GM06990 (cell line): ENCODE results near the gene TIMP1.

ENCODE experiments used
- DNase-seq: peaks from one replicate; pipeline ENCODE4 v3.0.0-alpha.2; 2011; ENCODE audit not compliant: insufficient read length; ENCODE audit errors: extremely low read depth
- H3K27me3 ChIP-seq: replicated peaks from 2 replicates; pipeline ENCODE4 v1.6.0; 2011; ENCODE audit warnings: low read length; ENCODE audit not compliant: control insufficient read depth, insufficient read depth
- H3K36me3 ChIP-seq: 2 replicates; pipeline ENCODE4 v1.5.1; 2011; ENCODE audit warnings: low read length; ENCODE audit not compliant: control insufficient read depth, insufficient read depth
- H3K4me3 ChIP-seq: replicated peaks from 2 replicates; pipeline ENCODE4 v1.5.1; 2011; ENCODE audit warnings: low read depth, mild to moderate bottlenecking, control low read depth, low read length
- CTCF ChIP-seq: IDR thresholded peaks from 2 replicates; pipeline ENCODE4 v1.5.1; 2011; ENCODE audit warnings: low read length, control low read depth, mild to moderate bottlenecking, inconsistent platforms; ENCODE audit not compliant: insufficient read depth, poor library complexity, severe bottlenecking

TIMP1 gene

GRCh38 chrX:47625365-47625764 lies 43.1 kb downstream of the TIMP1 start:
- H3K36me3 ChIP-seq: no peaks in the 10 kb centered on the region
- H3K27me3 ChIP-seq: no peaks in the 10 kb centered on the region
- no peak for TF ChIP-seq CTCF
- no peak for DNase-seq
- no peak overlapping the region for H3K4me3 ChIP-seq

- DNase-seq: no peak
- TF ChIP-seq CTCF: peak; percentile 29
- Histone ChIP-seq H3K4me3 (no peak overlapping the region), H3K36me3 (no peaks in the 10 kb centered on the region; the same call in 1 of the 2 replicates), H3K27me3 (no peaks in the 10 kb centered on the region)
Measured at GRCh38 chrX:47628982-47629381, 46.7 kb downstream of the TIMP1 start.

- Histone ChIP-seq H3K27me3 (no peaks in the 10 kb centered on the region), H3K36me3 (no peaks in the 10 kb centered on the region; the same call in none of the 2 replicates), H3K4me3 (no peak within 1 kb of the TSS)
- TF ChIP-seq CTCF: no peak
- no peak for DNase-seq
Measured at GRCh38 chrX:47629419-47630200, 47.4 kb downstream of the TIMP1 start, which contains the start of gene CFP. Gene CFP, minus strand, starts transcription at chrX:47629930. Its CDS starts 86 bp downstream, at chrX:47629844.

- no peaks in the 10 kb centered on the region for H3K27me3 ChIP-seq
- no peak for TF ChIP-seq CTCF
- no peak overlapping the region for H3K4me3 ChIP-seq
- no peak for DNase-seq
- H3K36me3 ChIP-seq: no peaks in the 10 kb centered on the region; the same call in none of the 2 replicates
Measured at GRCh38 chrX:47631676-47632075, 49.4 kb downstream of the TIMP1 start.

GRCh38 chrX:47632666-47633065 lies 50.4 kb downstream of the TIMP1 start:
- Histone ChIP-seq H3K36me3 (no peaks in the 10 kb centered on the region; the same call in none of the 2 replicates), H3K27me3 (no peaks in the 10 kb centered on the region), H3K4me3 (no peak overlapping the region)
- no peak for DNase-seq
- no peak for TF ChIP-seq CTCF
